Stimulated activated CD8-positive, alpha-beta memory T cell treated with anti-CD3 and anti-CD28 coated beads, Interleukin-7, amount 100 ng/mL, for 24 hours (primary cell): Measurements from ENCODE around the gene AMTN.

ENCODE experiments used
- DNase-seq: peaks from one replicate; pipeline ENCODE4 v3.0.0-alpha.2; 2020; ENCODE audit warnings: low read depth

The AMTN gene

DNA sequence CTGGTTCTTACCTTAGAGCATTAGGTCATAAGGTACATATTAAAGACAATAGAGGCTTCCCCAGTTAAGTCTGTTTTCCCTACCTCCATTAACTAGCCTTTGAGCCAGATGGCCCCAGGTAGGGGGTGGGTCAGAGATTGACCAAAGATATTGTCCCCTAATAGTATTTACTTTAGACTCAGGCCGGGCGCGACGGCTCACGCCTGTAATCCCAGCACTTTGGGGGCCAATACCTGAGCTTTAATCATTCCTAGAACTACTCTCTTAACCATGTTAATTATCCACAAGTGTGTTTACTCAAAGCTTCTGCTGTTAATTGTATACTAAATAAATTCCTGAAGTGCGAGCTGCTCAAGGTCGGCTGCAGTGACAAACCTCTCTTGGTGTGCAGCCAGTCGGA is 45.7 kb downstream of the AMTN start:
- DNase-seq = no peak

DNA sequence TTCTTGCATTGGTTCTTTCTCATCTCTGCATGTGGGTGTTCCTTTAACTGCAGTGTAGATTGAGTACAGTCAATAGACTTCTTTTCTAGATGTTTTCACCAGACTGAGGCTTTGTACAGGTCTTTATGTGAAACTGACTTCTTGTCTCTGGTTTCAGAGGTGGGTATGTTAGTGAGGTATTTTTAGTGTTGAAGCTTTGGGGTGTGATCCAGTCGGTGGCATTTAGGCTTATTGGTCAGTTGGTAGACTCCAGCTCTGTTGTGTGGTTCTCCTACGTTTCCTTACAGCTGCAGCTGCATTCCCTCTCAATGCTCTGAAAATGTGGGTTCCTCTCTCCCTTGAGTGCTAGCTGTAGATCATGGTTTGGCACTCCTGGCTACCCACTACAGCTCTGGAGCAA is 52.4 kb downstream of the AMTN start:
- DNase-seq = no peak

DNA sequence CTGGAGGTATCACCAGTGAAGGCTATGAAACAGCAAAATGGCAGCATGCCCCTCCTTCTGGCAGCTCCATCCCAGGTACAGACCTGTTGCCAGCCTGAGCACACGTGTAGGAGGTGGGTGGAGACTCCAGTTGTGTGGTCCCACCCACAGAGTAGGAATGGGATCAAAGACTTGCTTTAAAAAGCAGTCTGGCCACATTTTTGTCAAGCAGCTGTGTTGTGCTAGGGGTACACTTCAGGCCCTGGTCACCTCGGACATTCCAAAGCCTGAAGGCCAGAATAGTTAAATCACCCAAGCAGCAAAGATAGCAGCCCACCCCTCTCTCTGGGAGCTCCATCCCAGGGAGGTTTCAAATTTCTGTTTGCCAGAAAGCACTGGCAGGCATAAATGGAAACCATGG is 53.4 kb downstream of the AMTN start:
- DNase-seq = no peak

DNA sequence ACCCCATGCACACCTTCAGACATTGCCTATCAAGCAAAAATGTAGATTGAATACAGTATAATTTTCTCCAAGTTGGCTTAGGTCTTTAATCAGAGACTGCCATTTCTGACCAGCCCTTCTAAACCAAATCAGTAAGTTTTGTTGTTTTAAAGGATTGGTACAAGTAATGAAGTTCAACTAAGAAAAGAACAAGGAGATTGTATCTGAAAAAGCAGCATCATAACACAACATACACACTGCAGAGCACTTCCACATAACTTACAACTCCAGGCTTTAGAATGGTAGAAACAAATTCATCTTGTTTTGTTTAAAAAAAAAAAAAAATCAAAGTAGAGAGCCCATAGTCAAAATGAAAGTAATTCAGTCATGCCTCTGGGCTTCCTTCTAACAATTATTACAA is 57.6 kb downstream of the AMTN start:
- DNase-seq = no peak

DNA sequence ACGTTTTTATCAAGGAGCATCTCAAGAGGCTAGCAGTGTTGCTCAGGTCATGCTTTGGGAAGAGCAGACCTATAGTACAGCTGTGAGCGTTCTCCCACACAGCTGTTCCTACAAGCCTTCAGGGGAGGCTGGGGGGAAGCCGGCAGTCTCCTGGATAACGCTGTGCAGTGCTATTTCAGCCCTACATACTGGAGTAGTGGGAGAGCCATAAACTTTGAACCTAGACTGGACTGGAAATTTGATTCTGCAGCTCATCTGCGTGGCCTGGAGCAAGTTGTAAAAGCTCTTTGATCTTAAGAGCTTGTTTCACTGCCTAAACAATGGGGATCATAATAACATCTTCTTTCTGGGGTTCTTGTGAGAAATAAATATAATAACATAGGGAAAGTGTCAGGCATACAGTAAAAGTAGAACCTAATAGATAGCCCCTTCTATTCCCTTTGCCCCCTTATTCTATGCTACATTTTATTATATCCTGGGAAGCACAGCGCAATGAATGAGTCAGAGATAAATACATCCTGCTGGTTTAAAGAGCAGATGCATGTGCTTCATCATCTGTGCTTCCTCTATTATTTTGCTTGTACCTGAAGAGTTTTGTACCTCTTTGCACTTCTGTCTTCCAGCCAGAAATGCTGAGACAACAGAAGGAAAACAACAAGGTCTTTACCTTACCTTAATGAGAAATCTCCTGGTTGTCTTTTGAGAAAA is 59.0 kb downstream of the AMTN start:
- DNase-seq = no peak

DNA sequence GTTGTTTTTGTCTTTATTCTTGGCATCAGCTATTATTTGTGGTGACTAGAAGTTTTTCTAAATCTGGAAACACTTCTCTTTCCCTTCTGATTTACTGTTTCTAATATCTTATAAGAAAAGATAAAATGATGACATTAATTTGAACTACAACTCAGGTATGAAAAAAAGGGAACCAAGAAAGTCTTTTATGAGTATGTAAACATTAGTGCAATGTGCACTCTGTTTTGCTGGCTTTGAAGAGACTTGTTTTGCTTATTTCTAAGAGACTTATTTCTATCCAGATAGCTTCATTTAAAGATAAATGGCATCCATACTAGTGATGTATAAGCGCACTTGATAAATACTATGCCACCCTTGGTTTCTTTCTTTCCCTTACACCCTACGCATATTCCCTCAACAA is 63.6 kb downstream of the AMTN start:
- no peak for DNase-seq
